ENCODE results near the gene GHITM. TPM values are rescaled to one million over a fixed set of nuclear protein-coding genes. Genes with fewer than 3 reads are reported as not detected.

The GHITM gene
- total RNA-seq, 2 donors from 2014 or later = 52.1 to 55.5 TPM

- WGBS, 2 donors = 13 to 14% methylated on average over 4 of the region's 4 CpGs
- Histone ChIP-seq H3K4me3 (no peak overlapping the region), H3K9me3 (no peaks in the 10 kb centered on the region), H3K36me3 (replicated peaks in 1 of 2; ENCODE audit: insufficient read depth in 1 of 2, low read depth in 2 of 2) (no peaks in the 10 kb centered on the region), H3K4me1 (peaks cover 14% of the 10 kb centered on the region), H3K27me3 (peaks cover 0 to 22% of the 10 kb centered on the region in 2 donors), H3K27ac (no peak overlapping the region)
- TF ChIP-seq POLR2A (IDR thresholded peaks at IDR 0.05) (no peak), CTCF (IDR thresholded peaks at IDR 0.05) (no peak)
- no peak for DNase-seq
- intact Hi-C loops (cut with DNase I) = no loop called here
- ATAC-seq = no peak
Measured at GRCh38 chr10:84196083-84196482, 56.8 kb downstream of the GHITM start.

- H3K27ac ChIP-seq = no peak overlapping the region
- peaks cover 0 to 22% of the 10 kb centered on the region in 2 donors for H3K27me3 ChIP-seq
- no peaks in the 10 kb centered on the region for H3K36me3 ChIP-seq (replicated peaks in 1 of 2; ENCODE audit: insufficient read depth in 1 of 2, low read depth in 2 of 2)
- H3K4me3 ChIP-seq = no peak overlapping the region
- H3K9me3 ChIP-seq = no peaks in the 10 kb centered on the region
- intact Hi-C loops (cut with DNase I) = no loop called here
- TF ChIP-seq CTCF (IDR thresholded peaks at IDR 0.05) = no peak
- TF ChIP-seq POLR2A (IDR thresholded peaks at IDR 0.05) = no peak
- 36 to 53% methylated on average over 5 of the region's 5 CpGs for WGBS, 2 donors
- no peak for ATAC-seq
- peaks cover 14% of the 10 kb centered on the region for H3K4me1 ChIP-seq
- no peak for DNase-seq
Measured at GRCh38 chr10:84196941-84197340, 57.6 kb downstream of the GHITM start.

GRCh38 chr10:84197643-84198042 is 58.3 kb downstream of the GHITM start:
- TF ChIP-seq POLR2A (IDR thresholded peaks at IDR 0.05) (no peak), CTCF (IDR thresholded peaks at IDR 0.05) (no peak)
- DNase-seq (no peak), ATAC-seq (no peak)
- Histone ChIP-seq H3K27me3 (peaks cover 0 to 22% of the 10 kb centered on the region in 2 donors), H3K4me3 (no peak overlapping the region), H3K36me3 (replicated peaks in 1 of 2; ENCODE audit: insufficient read depth in 1 of 2, low read depth in 2 of 2) (no peaks in the 10 kb centered on the region), H3K4me1 (peaks cover 14% of the 10 kb centered on the region), H3K27ac (no peak overlapping the region), H3K9me3 (no peaks in the 10 kb centered on the region)
- WGBS, 2 donors = 43 to 53% methylated on average over 3 to 5 of the region's 5 CpGs
- intact Hi-C loops (cut with DNase I) = no loop called here

- 65 to 70% methylated on average over 7 of the region's 7 CpGs for WGBS, 2 donors
- Histone ChIP-seq H3K27me3 (peaks cover 0 to 22% of the 10 kb centered on the region in 2 donors), H3K4me3 (no peak overlapping the region), H3K36me3 (replicated peaks in 1 of 2; ENCODE audit: insufficient read depth in 1 of 2, low read depth in 2 of 2) (no peaks in the 10 kb centered on the region), H3K27ac (no peak overlapping the region), H3K9me3 (no peaks in the 10 kb centered on the region), H3K4me1 (peaks cover 14% of the 10 kb centered on the region)
- TF ChIP-seq CTCF (IDR thresholded peaks at IDR 0.05) (no peak), POLR2A (IDR thresholded peaks at IDR 0.05) (no peak)
- intact Hi-C loops (cut with DNase I) = no loop called here
- ATAC-seq (no peak), DNase-seq (no peak)
Measured at GRCh38 chr10:84198206-84198915, 59.1 kb downstream of the GHITM start.
